Measurements from ENCODE around the gene CAMKK1.

DNA sequence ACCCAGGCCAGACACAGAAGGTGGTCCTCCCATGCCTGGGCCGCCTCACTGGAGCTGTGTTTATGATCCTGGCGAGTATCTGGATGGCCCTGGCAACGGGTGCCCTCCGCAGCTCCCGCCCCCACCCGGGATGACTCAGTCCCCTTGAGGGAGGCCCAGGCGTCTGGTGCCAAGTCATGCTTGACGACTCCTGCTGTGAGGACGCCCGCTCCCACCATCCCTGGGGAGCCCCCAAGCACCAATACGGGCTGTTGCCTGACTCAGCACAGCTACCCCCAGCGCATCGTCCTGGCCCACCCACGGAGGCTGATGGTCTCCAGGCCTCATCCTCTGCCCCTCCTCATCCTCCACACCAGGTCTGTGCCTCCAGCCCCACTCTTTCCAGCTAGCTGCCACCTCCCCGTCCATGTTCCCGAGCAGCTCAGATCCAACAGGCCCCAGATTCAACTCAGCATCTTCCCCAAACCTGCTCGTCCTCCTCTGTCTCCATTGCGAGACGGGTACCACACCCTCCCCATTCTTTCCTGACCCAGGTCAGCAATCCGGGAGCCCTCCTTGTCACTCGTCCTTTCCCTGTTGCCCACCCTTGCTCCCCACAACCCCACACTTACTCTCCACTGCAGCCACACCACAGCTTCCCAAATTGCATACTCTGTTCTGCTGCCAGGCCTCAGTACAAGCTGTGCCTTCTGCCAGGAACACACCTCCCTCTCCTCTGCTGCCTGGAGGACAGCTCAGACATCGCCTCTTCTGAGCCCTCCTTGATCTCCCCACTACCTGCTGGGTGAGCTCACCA is 2.6 kb downstream of the CAMKK1 start:
- TF ChIP-seq, protein P1, sequence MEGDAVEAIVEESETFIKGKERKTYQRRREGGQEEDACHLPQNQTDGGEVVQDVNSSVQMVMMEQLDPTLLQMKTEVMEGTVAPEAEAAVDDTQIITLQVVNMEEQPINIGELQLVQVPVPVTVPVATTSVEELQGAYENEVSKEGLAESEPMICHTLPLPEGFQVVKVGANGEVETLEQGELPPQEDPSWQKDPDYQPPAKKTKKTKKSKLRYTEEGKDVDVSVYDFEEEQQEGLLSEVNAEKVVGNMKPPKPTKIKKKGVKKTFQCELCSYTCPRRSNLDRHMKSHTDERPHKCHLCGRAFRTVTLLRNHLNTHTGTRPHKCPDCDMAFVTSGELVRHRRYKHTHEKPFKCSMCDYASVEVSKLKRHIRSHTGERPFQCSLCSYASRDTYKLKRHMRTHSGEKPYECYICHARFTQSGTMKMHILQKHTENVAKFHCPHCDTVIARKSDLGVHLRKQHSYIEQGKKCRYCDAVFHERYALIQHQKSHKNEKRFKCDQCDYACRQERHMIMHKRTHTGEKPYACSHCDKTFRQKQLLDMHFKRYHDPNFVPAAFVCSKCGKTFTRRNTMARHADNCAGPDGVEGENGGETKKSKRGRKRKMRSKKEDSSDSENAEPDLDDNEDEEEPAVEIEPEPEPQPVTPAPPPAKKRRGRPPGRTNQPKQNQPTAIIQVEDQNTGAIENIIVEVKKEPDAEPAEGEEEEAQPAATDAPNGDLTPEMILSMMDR (IDR thresholded peaks at IDR 0.05) = no peak
- TF ChIP-seq POLR2A (IDR thresholded peaks at IDR 0.05) = no peak
